Transverse colon (tissue), 4 donors: ENCODE results near the gene RGS5. TPM values are rescaled to one million over a fixed set of nuclear protein-coding genes. Genes with fewer than 3 reads are reported as not detected.

Source experiments
- DNase-seq: peaks from one replicate; pipeline ENCODE4 v3.0.0-alpha.2; 2019
- H3K27ac ChIP-seq, 4 donors: fragments of 200-600 bp; sonication (generic); 2 replicates each; pipeline ENCODE4 v1.5.1; 2016 to 2018; ENCODE audit warnings: inconsistent platforms in 4 of 4
- H3K27me3 ChIP-seq: fragments of 200-600 bp; sonication (generic); 2 replicates; pipeline ENCODE4 v1.5.1; 2017; ENCODE audit warnings: inconsistent platforms
- H3K36me3 ChIP-seq, 4 donors: fragments of 200-600 bp; sonication (generic); 2 replicates each; pipeline ENCODE4 v1.5.1; 2017 to 2019; ENCODE audit warnings: inconsistent platforms in 4 of 4
- H3K4me1 ChIP-seq, 4 donors: fragments of 200-600 bp; sonication (generic); 2 replicates each; pipeline ENCODE4 v1.5.1; 2017 to 2020; ENCODE audit warnings: inconsistent platforms in 4 of 4
- H3K4me3 ChIP-seq, 4 donors: fragments of 200-600 bp; sonication (generic); 1 replicate in 1 of 4; 2 replicates in 3 of 4; pipeline versions ENCODE4 v1.5.1 to v1.6.1; 2017 to 2019; ENCODE audit warnings: inconsistent platforms in 4 of 4
- H3K9me3 ChIP-seq, 2 donors: fragments of 200-600 bp; sonication (generic); 2 replicates each; pipeline ENCODE4 v1.5.1; 2017 to 2019; ENCODE audit warnings: inconsistent platforms in 2 of 2
- EP300 ChIP-seq: sonication (generic); formaldehyde crosslinking; IDR thresholded peaks from one replicate; pipeline ENCODE4 v1.6.1; 2017; ENCODE audit warnings: antibody characterized with exemption, low read depth
- POLR2A ChIP-seq: fragments of 450-650 bp; IDR thresholded peaks from one replicate; pipeline ENCODE4 v1.6.1; 2016; ENCODE audit warnings: antibody characterized with exemption, mild to moderate bottlenecking, moderate library complexity
- POLR2AphosphoS5 ChIP-seq, 3 donors: sonication (generic); formaldehyde crosslinking; IDR thresholded peaks; one replicate each; pipeline ENCODE4 v1.6.1; 2016; ENCODE audit warnings: antibody characterized with exemption in 3 of 3
- WGBS, 2 donors: methylation state at CpG; one replicate each; pipeline ENCODE4 v1.1.5; 2018; ENCODE audit warnings: low coverage in 1 of 2; 5-methylcytosine and 5-hydroxymethylcytosine counted together
- in situ Hi-C, 4 donors: fragments of 200-750 bp; cut with MboI; loops; one replicate each; pipeline versions ENCODE4 v1.15.0 to v1.15.1; 2017; ENCODE audit warnings: low sequenced_read_pairs in 3 of 4, low pct_ligation_motif_present in 1 of 4, low pct_unique_long_range_greater_than_20kb in 1 of 4
- intact Hi-C: fragments of 100-400 bp; cut with DNase I; formaldehyde crosslinking; loops from one replicate; pipeline ENCODE4 v1.15.1; 2023; ENCODE audit warnings: low total_unique reads
- total RNA-seq, 4 donors: library from RNA; depleted of rRNA; stranded (reverse); fragments of >200 nt; gene quantifications; one replicate each; pipeline ENCODE4 v1.1.0, GENCODE V29; 2016
- TF ChIP-seq, protein P1 (sequence below), 5 experiments: fragments of 200-600 bp in 3 of 5; fragments of 450-650 bp in 2 of 5; sonication (generic) in 3 of 5; IDR thresholded peaks; 1 replicate in 2 of 5; 2 replicates in 3 of 5; pipeline ENCODE4 v1.5.1; 2016 to 2017; ENCODE audit warnings: antibody characterized with exemption in 5 of 5, inconsistent platforms in 3 of 5, mild to moderate bottlenecking in 2 of 5, moderate library complexity in 1 of 5

The RGS5 gene
- total RNA-seq, 4 donors from 2014 or later = 28.1 to 55.6 (median 41.8) TPM

DNA sequence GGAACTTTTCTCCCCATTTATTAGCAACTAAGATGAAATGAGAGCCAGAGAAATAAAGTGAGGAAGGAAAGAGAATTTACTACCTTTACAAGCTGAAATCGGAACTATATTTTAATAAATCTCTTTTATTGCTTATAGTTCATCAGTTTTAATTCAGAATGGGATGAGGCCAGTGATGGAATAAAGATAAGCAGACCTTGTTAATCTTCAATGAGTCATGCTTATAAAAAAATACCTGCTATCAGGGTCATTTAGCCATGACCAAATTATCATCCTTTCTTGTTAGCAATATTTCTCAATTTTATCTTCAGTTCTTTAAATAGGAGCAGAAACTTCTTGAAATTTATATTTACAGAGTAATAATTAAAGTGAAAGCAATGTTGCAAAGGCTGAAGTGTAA, 107.5 kb downstream of the RGS5 start:
- in situ Hi-C loops = no loop called here
- H3K27ac ChIP-seq = no peak overlapping the region
- 43 to 69% methylated on average over 1 of the region's 1 CpG for WGBS, 2 donors
- no peak overlapping the region for H3K4me3 ChIP-seq
- no peaks in the 10 kb centered on the region for H3K36me3 ChIP-seq
- no peaks in the 10 kb centered on the region for H3K9me3 ChIP-seq
- no peak for TF ChIP-seq POLR2A
- no peak for TF ChIP-seq POLR2AphosphoS5 (IDR thresholded peaks at IDR 0.05)
- TF ChIP-seq EP300 = no peak
- TF ChIP-seq, protein P1, sequence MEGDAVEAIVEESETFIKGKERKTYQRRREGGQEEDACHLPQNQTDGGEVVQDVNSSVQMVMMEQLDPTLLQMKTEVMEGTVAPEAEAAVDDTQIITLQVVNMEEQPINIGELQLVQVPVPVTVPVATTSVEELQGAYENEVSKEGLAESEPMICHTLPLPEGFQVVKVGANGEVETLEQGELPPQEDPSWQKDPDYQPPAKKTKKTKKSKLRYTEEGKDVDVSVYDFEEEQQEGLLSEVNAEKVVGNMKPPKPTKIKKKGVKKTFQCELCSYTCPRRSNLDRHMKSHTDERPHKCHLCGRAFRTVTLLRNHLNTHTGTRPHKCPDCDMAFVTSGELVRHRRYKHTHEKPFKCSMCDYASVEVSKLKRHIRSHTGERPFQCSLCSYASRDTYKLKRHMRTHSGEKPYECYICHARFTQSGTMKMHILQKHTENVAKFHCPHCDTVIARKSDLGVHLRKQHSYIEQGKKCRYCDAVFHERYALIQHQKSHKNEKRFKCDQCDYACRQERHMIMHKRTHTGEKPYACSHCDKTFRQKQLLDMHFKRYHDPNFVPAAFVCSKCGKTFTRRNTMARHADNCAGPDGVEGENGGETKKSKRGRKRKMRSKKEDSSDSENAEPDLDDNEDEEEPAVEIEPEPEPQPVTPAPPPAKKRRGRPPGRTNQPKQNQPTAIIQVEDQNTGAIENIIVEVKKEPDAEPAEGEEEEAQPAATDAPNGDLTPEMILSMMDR (IDR thresholded peaks at IDR 0.05) = no peak
- H3K27me3 ChIP-seq = no peaks in the 10 kb centered on the region
- intact Hi-C loops = no loop called here
- no peak for DNase-seq
- no peaks in the 10 kb centered on the region for H3K4me1 ChIP-seq

DNA sequence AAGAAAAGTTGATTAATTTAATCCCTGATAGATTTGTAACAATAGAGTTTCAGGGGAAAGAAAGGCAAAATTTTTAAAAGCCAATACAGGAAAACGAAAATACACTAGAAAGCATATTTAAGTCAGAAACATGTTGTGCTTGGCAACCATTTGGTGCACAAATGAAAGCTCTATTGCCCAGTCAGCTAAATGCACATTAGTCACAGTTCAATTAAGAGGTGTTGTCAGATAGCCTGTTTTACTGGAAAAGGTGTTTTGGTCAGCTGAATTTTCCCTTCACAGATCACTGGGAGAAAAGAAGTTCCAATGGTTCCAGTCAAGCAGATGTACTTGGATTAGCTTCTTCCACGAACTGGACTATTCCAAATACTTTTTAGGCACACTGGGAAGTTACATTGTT, 108.1 kb downstream of the RGS5 start:
- Histone ChIP-seq H3K27me3 (no peaks in the 10 kb centered on the region), H3K4me1 (no peaks in the 10 kb centered on the region), H3K27ac (no peak overlapping the region), H3K9me3 (no peaks in the 10 kb centered on the region), H3K4me3 (no peak overlapping the region), H3K36me3 (no peaks in the 10 kb centered on the region)
- DNase-seq = no peak
- TF ChIP-seq EP300 = no peak
- TF ChIP-seq POLR2A = no peak
- TF ChIP-seq, protein P1 (IDR thresholded peaks at IDR 0.05) = no peak
- no peak for TF ChIP-seq POLR2AphosphoS5 (IDR thresholded peaks at IDR 0.05)
- in situ Hi-C loops (no loop called here), intact Hi-C loops (no loop called here)
- WGBS, 2 donors = 60 to 75% methylated on average over 2 of the region's 2 CpGs

DNA sequence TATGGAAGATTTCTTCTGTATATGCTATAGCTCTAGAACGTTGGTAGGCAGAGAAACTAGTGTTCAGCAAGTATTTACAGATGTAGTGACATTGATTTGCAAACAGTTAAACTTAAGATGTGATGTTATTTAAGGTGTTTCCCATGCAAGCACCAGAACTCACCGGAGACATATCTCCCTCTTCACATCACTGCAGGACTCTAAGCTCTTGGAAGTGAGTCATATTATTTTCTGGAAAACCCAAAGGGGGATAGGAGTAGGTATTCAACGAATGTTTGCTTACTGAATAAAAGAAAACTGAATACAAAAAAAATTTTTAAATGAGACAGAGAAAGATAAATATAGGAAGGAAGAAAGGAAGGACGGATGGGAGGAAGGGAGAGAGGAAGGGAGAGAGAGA, 108.5 kb downstream of the RGS5 start:
- H3K27ac ChIP-seq = no peak overlapping the region
- H3K9me3 ChIP-seq = no peaks in the 10 kb centered on the region
- H3K27me3 ChIP-seq = no peaks in the 10 kb centered on the region
- H3K36me3 ChIP-seq = no peaks in the 10 kb centered on the region
- TF ChIP-seq POLR2AphosphoS5 (IDR thresholded peaks at IDR 0.05) (no peak), EP300 (no peak), POLR2A (no peak)
- TF ChIP-seq, protein P1 (IDR thresholded peaks at IDR 0.05) = no peak
- intact Hi-C loops = no loop called here
- no peak overlapping the region for H3K4me3 ChIP-seq
- no peaks in the 10 kb centered on the region for H3K4me1 ChIP-seq
- in situ Hi-C loops = no loop called here
- DNase-seq = no peak
- 41 to 51% methylated on average over 4 of the region's 4 CpGs for WGBS, 2 donors

DNA sequence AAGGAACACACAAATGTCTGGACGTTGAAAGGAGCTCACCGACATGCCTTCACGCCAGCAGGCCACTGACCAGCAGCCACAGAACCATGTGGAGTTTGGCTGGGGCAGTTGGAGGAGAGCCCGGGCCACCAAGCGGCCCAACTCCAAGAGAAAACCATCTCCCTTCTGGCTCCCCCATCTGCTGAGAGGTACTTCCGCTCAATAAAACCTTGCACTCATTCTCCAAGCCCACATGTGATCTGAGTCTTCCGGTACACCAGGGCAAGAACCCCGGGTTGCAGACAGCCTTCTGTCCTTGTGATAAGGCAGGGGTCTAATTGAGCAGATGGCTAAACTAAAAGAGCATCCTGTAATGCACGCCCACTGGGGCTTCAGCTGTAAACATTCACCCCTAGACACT, 109.1 kb downstream of the RGS5 start:
- Histone ChIP-seq H3K4me3 (no peak overlapping the region), H3K4me1 (no peaks in the 10 kb centered on the region), H3K27ac (no peak overlapping the region), H3K27me3 (no peaks in the 10 kb centered on the region), H3K36me3 (no peaks in the 10 kb centered on the region), H3K9me3 (no peaks in the 10 kb centered on the region)
- no peak for DNase-seq
- in situ Hi-C loops (no loop called here), intact Hi-C loops (no loop called here)
- 82% methylated on average over 9 of the region's 9 CpGs; no CpG with 5 or more reads in 1 of the 2 donors for WGBS, 2 donors
- TF ChIP-seq EP300 = no peak
- TF ChIP-seq, protein P1 (IDR thresholded peaks at IDR 0.05) = no peak
- no peak for TF ChIP-seq POLR2A
- no peak for TF ChIP-seq POLR2AphosphoS5 (IDR thresholded peaks at IDR 0.05)
